B cell (primary cell): Measurements from ENCODE around the gene PROCA1. TPM values are rescaled to one million over a fixed set of nuclear protein-coding genes. Genes with fewer than 3 reads are reported as not detected.
A peak's percentile ranks its signal among the peaks of the same experiment; 100 is the strongest.

ENCODE experiments used
- ATAC-seq: fragments of 200-7000 bp; cut with Tn5 transposase; one replicate; pipeline ENCODE4 v1.10.0; 2021; ENCODE audit warnings: low read depth, mild to moderate bottlenecking, moderate number of reproducible peaks, moderate library complexity
- CTCF ChIA-PET: fragments of 350-600 bp; sonication (Branson Sonifier 250); formaldehyde crosslinking; loops from one replicate; lab custom pipeline; 2021; ENCODE audit warnings: antibody characterized with exemption, inconsistent platforms; lab: Charles Lee
- POLR2A ChIA-PET: fragments of 350-600 bp; sonication (Branson Sonifier 250); formaldehyde crosslinking; loops from one replicate; lab custom pipeline; 2021; ENCODE audit warnings: antibody characterized with exemption; lab: Charles Lee
- DNase-seq: peaks from one replicate; pipeline ENCODE4 v3.0.0; 2013
- H2AFZ ChIP-seq: 2 replicates; pipeline ENCODE4 v1.6.1; 2012; ENCODE audit warnings: mild to moderate bottlenecking, low read depth, low read length; ENCODE audit not compliant: insufficient read depth, poor library complexity, severe bottlenecking
- H3K27ac ChIP-seq, 2 donors: 1 replicate in 1 of 2; 2 replicates in 1 of 2; pipeline ENCODE4 v1.5.1; 2012 to 2013; ENCODE audit warnings: low read length in 2 of 2, mild to moderate bottlenecking in 2 of 2, moderate library complexity in 1 of 2
- H3K27me3 ChIP-seq, 4 experiments: fragments of 200-600 bp in 1 of 4; sonication (generic) in 1 of 4; replicated peaks in 1 of 4; 1 replicate in 2 of 4; 2 replicates in 2 of 4; pipeline versions ENCODE4 v1.6.1 to v1.7.0; 2013 to 2016; ENCODE audit warnings: low read length in 3 of 4, mild to moderate bottlenecking in 2 of 4, mixed read lengths in 1 of 4, moderate library complexity in 1 of 4; ENCODE audit not compliant: insufficient read depth in 4 of 4, control insufficient read depth in 3 of 4; ENCODE audit errors: control extremely low read depth in 1 of 4
- H3K36me3 ChIP-seq, 2 experiments: replicated peaks in 1 of 2; 1 replicate in 1 of 2; 2 replicates in 1 of 2; pipeline versions ENCODE4 v1.6.1 to v1.7.1; 2013; ENCODE audit warnings: low read length in 1 of 2; ENCODE audit not compliant: insufficient read depth in 2 of 2, control insufficient read depth in 1 of 2; ENCODE audit errors: control extremely low read depth in 1 of 2, extremely low read depth in 1 of 2
- H3K4me1 ChIP-seq, 2 donors: fragments of 200-600 bp in 1 of 2; sonication (generic) in 1 of 2; 1 replicate in 1 of 2; 2 replicates in 1 of 2; pipeline versions ENCODE4 v1.5.1 to v1.6.1; 2013 to 2017; ENCODE audit warnings: low read length in 2 of 2; ENCODE audit not compliant: control insufficient read depth in 2 of 2, insufficient read depth in 2 of 2
- H3K4me2 ChIP-seq: replicated peaks from 2 replicates; pipeline ENCODE3; 2012; ENCODE audit warnings: mild to moderate bottlenecking, low read depth, low read length; ENCODE audit not compliant: poor library complexity, severe bottlenecking
- H3K4me3 ChIP-seq, 5 experiments: fragments of 200-600 bp in 1 of 5; sonication (generic) in 1 of 5; 1 replicate in 3 of 5; 2 replicates in 2 of 5; pipeline versions ENCODE4 v1.5.1 to v1.7.0; 2011 to 2016; ENCODE audit warnings: low read length in 4 of 5, mild to moderate bottlenecking in 4 of 5, low read depth in 2 of 5, control low read depth in 1 of 5, moderate library complexity in 1 of 5; ENCODE audit not compliant: insufficient read depth in 1 of 5; ENCODE audit errors: control extremely low read depth in 1 of 5, extremely low read depth in 1 of 5
- H3K79me2 ChIP-seq: fragments of 200-600 bp; sonication (generic); one replicate; pipeline ENCODE4 v1.6.0; 2016; ENCODE audit warnings: low read length; ENCODE audit not compliant: control insufficient read depth, insufficient read depth
- H3K9ac ChIP-seq: fragments of 200-600 bp; sonication (generic); 2 replicates; pipeline ENCODE4 v1.6.1; 2017; ENCODE audit warnings: mild to moderate bottlenecking, low read length, moderate library complexity
- H3K9me3 ChIP-seq, 3 donors: one replicate each; pipeline versions ENCODE4 v1.6.1 to v1.7.1; 2013; ENCODE audit warnings: low read length in 2 of 3; ENCODE audit not compliant: control insufficient read depth in 2 of 3, insufficient read depth in 1 of 3; ENCODE audit errors: control extremely low read depth in 1 of 3
- H4K20me1 ChIP-seq: 2 replicates; pipeline ENCODE4 v1.6.0; 2012; ENCODE audit warnings: mild to moderate bottlenecking, low read length; ENCODE audit not compliant: insufficient read depth, control insufficient read depth, poor library complexity, severe bottlenecking
- H3K27ac Mint-ChIP-seq: one replicate; pipeline ENCODE4 v1.8.0; 2021; ENCODE audit warnings: mixed read lengths
- H3K27me3 Mint-ChIP-seq: one replicate; pipeline ENCODE4 v1.8.0; 2021; ENCODE audit warnings: mixed read lengths
- H3K4me1 Mint-ChIP-seq: one replicate; pipeline ENCODE4 v1.8.0; 2021; ENCODE audit warnings: mixed read lengths
- H3K4me3 Mint-ChIP-seq: one replicate; pipeline ENCODE4 v1.8.0; 2021; ENCODE audit warnings: mixed read lengths
- H3K9me3 Mint-ChIP-seq: one replicate; pipeline ENCODE4 v1.8.0; 2022; ENCODE audit warnings: mixed read lengths; ENCODE audit not compliant: insufficient read depth
- CTCF ChIP-seq: fragments of 200-600 bp; IDR thresholded peaks from one replicate; pipeline ENCODE4 v1.8.0; 2022; ENCODE audit warnings: antibody characterized with exemption, mild to moderate bottlenecking
- EZH2 ChIP-seq: IDR thresholded peaks from 2 replicates; pipeline ENCODE4 v1.6.1; 2012; ENCODE audit warnings: borderline replicate concordance, low read depth, mild to moderate bottlenecking, moderate library complexity, low read length; ENCODE audit not compliant: insufficient read depth, poor library complexity, severe bottlenecking
- WGBS: methylation state at CpG from one replicate; pipeline ENCODE4 v1.1.5; 2013; ENCODE audit warnings: missing lambda C conversion rate; ENCODE audit not compliant: insufficient coverage; 5-methylcytosine and 5-hydroxymethylcytosine counted together
- intact Hi-C: fragments of 100-400 bp; cut with micrococcal nuclease; formaldehyde crosslinking; loops from one replicate; pipeline ENCODE4 v1.10.0; 2022
- polyA plus RNA-seq: library from polyadenylated mRNA; depleted of rRNA; stranded (reverse); fragments of >200 nt; gene quantifications from 2 replicates; pipeline ENCODE4 v1.2.3, GENCODE V29; 2012
- total RNA-seq, 2 donors: library from RNA; stranded (reverse); fragments of 120-200 nt in 1 of 2; gene quantifications; 1 replicate in 1 of 2; 2 replicates in 1 of 2; pipeline versions ENCODE4 v1.2.3 to v1.2.4, GENCODE V29; 2013 to 2022

Gene PROCA1
- total and polyA plus RNA-seq, 2 donors (not counting 1 experiment from before 2014, with no cell fraction given): 7.4 to 26.8 TPM

- Mint-ChIP-seq H3K4me1 (peaks cover 21% of the 10 kb centered on the region), H3K27me3 (no peaks in the 10 kb centered on the region), H3K4me3 (peak overlapping the region; percentile 96), H3K27ac (peak overlapping the region; percentile 93), H3K9me3 (no peaks in the 10 kb centered on the region)
- ChIA-PET CTCF (interaction anchor here (0.7 to 3.2 kb wide), 5 partner anchors 14 to 404 kb away, joined by 3 to 31 read pairs (median 3); partner anchors contain the start of gene TLCD1), POLR2A (interaction anchor here (0.6 to 2.8 kb wide), 4 partner anchors 7 to 239 kb away, joined by 6 to 38 read pairs (median 16); partner anchors contain the start of genes NEK8, PHF12, RPL23A and TLCD1)
- Histone ChIP-seq H3K79me2 (no peaks in the 10 kb centered on the region), H3K27me3 (peaks cover 0 to 8% (median 2%) of the 10 kb centered on the region in 4 experiments), H3K9ac (peak overlapping the region; percentile 74), H3K36me3 (no peaks in the 10 kb centered on the region), H2AFZ (peak overlapping the region; percentile 96), H3K27ac (peak overlapping the region; percentile 69 to 79), H3K9me3 (no peaks in the 10 kb centered on the region), H3K4me3 (peak overlapping the region in 1 of 5 experiments; percentile 86), H3K4me1 (peaks cover 19 to 32% of the 10 kb centered on the region in 2 donors), H4K20me1 (no peaks in the 10 kb centered on the region), H3K4me2 (peak overlapping the region; percentile 93)
- ATAC-seq: no peak
- no peak for TF ChIP-seq EZH2
- no peak for TF ChIP-seq CTCF
- 95% methylated on average over 3 of the region's 7 CpGs for WGBS
- intact Hi-C loops: loop anchor here (10.0 kb wide), 2 partner anchors 138 to 432 kb away; partner anchors contain the start of genes ALDOC and PIGS
- DNase-seq: no peak
These were observed 1.2 kb upstream of the PROCA1 start for GRCh38 chr17:28712705-28713415.
